ENCODE results near the gene RANBP9. TPM values are rescaled to one million over a fixed set of nuclear protein-coding genes. Genes with fewer than 3 reads are reported as not detected.

The RANBP9 gene
- total and polyA plus RNA-seq, 4 donors, result 5.8 to 25.2 (median 14.1) TPM

- Histone ChIP-seq H3K4me3 (ENCODE audit: low read depth in 1 of 3, low read length in 3 of 3) (no peak overlapping the region), H3K9me3 (ENCODE audit: control insufficient read depth in 4 of 4, low read length in 3 of 4) (peaks cover 0 to 1% (median 0%) of the 10 kb centered on the region in 4 donors), H3K4me1 (ENCODE audit: control insufficient read depth in 4 of 4, insufficient read depth in 4 of 4, low read length in 3 of 4) (peaks cover 0 to 3% (median 0%) of the 10 kb centered on the region in 4 donors), H3K27ac (ENCODE audit: low read depth in 1 of 2, low read length in 2 of 2) (no peak overlapping the region), H3K9ac (ENCODE audit: low read depth in 1 of 2, low read length in 2 of 2) (no peak overlapping the region), H3K27me3 (ENCODE audit: control insufficient read depth in 4 of 4, insufficient read depth in 4 of 4, low read length in 3 of 4) (no peaks in the 10 kb centered on the region), H3K36me3 (ENCODE audit: control insufficient read depth in 4 of 4, insufficient read depth in 3 of 4, low read depth in 1 of 4, low read length in 3 of 4) (peaks cover 0 to 3% (median 2%) of the 10 kb centered on the region in 4 donors)
- DNase-seq (ENCODE audit: low spot score), result no peak
- no peak for TF ChIP-seq ATF3 (IDR thresholded peaks at IDR 0.05)
- TF ChIP-seq EGR1 (IDR thresholded peaks at IDR 0.05; ENCODE audit: low read depth in 2 of 2), result no peak
- TF ChIP-seq JUND (IDR thresholded peaks at IDR 0.05), result no peak
- no peak for TF ChIP-seq YY1 (IDR thresholded peaks at IDR 0.05)
- TF ChIP-seq REST (IDR thresholded peaks at IDR 0.05), result no peak
- TF ChIP-seq GABPA (IDR thresholded peaks at IDR 0.05 in 1 of 2, conservative IDR thresholded peaks at IDR 0.05 in 1 of 2), result no peak
- TF ChIP-seq HNF4G (IDR thresholded peaks at IDR 0.05), result no peak
- TF ChIP-seq RAD21 (IDR thresholded peaks at IDR 0.05), result no peak
- TF ChIP-seq HNF4A (conservative IDR thresholded peaks at IDR 0.05), result no peak
- TF ChIP-seq NR2F2 (IDR thresholded peaks at IDR 0.05), result no peak
- TF ChIP-seq TAF1 (conservative IDR thresholded peaks at IDR 0.05), result no peak
- WGBS, result 93% methylated on average over 1 of the region's 1 CpG
These were observed 55.9 kb downstream of the RANBP9 start for GRCh38 chr6:13655700-13656099.

- H3K36me3 ChIP-seq (ENCODE audit: control insufficient read depth in 4 of 4, insufficient read depth in 3 of 4, low read depth in 1 of 4, low read length in 3 of 4), result peaks cover 0 to 9% (median 3%) of the 10 kb centered on the region in 4 donors
- TF ChIP-seq RAD21 (IDR thresholded peaks at IDR 0.05) (no peak), GABPA (IDR thresholded peaks at IDR 0.05 in 1 of 2, conservative IDR thresholded peaks at IDR 0.05 in 1 of 2) (no peak), FOXA2 (IDR thresholded peaks at IDR 0.05) (no peak), REST (IDR thresholded peaks at IDR 0.05) (no peak), HNF4G (IDR thresholded peaks at IDR 0.05) (no peak), ZBTB33 (IDR thresholded peaks at IDR 0.05) (no peak), YY1 (IDR thresholded peaks at IDR 0.05) (no peak), RXRA (IDR thresholded peaks at IDR 0.05) (no peak), EGR1 (IDR thresholded peaks at IDR 0.05; ENCODE audit: low read depth in 2 of 2) (no peak), MAX (IDR thresholded peaks at IDR 0.05) (no peak)
- peaks cover 0 to 1% (median 0%) of the 10 kb centered on the region in 4 donors for H3K9me3 ChIP-seq (ENCODE audit: control insufficient read depth in 4 of 4, low read length in 3 of 4)
- H3K27me3 ChIP-seq (ENCODE audit: control insufficient read depth in 4 of 4, insufficient read depth in 4 of 4, low read length in 3 of 4), result no peaks in the 10 kb centered on the region
- no peak overlapping the region for H3K27ac ChIP-seq (ENCODE audit: low read depth in 1 of 2, low read length in 2 of 2)
- H3K4me3 ChIP-seq (ENCODE audit: low read depth in 1 of 3, low read length in 3 of 3), result no peak overlapping the region
- H3K9ac ChIP-seq (ENCODE audit: low read depth in 1 of 2, low read length in 2 of 2), result no peak overlapping the region
- no peak for DNase-seq (ENCODE audit: low spot score)
- H3K4me1 ChIP-seq (ENCODE audit: control insufficient read depth in 4 of 4, insufficient read depth in 4 of 4, low read length in 3 of 4), result no peaks in the 10 kb centered on the region
These were observed 57.1 kb downstream of the RANBP9 start for GRCh38 chr6:13654496-13654895.

Measured in liver (tissue), 9 donors.